ENCODE data around the gene TMEM271. TPM values are rescaled to one million over a fixed set of nuclear protein-coding genes. Genes with fewer than 3 reads are reported as not detected.

The TMEM271 gene
- total RNA-seq, 1 donor from 2014 or later: 0.26 TPM

DNA sequence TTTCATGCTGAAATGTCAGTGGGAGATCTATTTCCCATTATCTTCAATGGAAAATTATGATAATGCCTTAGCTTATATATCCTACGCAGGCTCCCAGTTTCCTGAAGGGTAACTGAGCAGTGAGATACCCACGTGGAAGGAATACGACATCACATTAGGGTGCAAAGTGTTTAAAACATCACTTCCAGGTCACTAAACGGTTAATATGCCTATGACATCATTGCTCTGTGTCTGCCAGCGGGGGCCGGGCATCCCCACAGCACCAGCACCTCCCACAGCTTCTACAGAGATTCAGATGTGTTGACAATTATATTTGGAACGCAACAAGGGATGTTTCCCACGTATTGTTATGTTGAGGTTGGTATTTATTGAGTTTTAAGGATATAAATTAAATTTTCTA is 27.1 kb downstream of the TMEM271 start:
- Mint-ChIP-seq H3K27me3 (ENCODE audit: low read depth) (peaks cover 57% of the 10 kb centered on the region), H3K27ac (ENCODE audit: unreplicated experiment) (no peak overlapping the region), H3K4me3 (no peak overlapping the region), H3K4me1 (no peaks in the 10 kb centered on the region), H3K9me3 (peaks cover 3% of the 10 kb centered on the region), H3K36me3 (ENCODE audit: low read depth) (no peaks in the 10 kb centered on the region)
- DNase-seq (ENCODE audit: low read depth, low spot score): no peak
- no peak for TF ChIP-seq CTCF (conservative IDR thresholded peaks at IDR 0.05)

GRCh38 chr4:545612-546011 is 30.5 kb downstream of the TMEM271 start:
- H3K27me3 Mint-ChIP-seq (ENCODE audit: low read depth): peaks cover 47% of the 10 kb centered on the region

DNA sequence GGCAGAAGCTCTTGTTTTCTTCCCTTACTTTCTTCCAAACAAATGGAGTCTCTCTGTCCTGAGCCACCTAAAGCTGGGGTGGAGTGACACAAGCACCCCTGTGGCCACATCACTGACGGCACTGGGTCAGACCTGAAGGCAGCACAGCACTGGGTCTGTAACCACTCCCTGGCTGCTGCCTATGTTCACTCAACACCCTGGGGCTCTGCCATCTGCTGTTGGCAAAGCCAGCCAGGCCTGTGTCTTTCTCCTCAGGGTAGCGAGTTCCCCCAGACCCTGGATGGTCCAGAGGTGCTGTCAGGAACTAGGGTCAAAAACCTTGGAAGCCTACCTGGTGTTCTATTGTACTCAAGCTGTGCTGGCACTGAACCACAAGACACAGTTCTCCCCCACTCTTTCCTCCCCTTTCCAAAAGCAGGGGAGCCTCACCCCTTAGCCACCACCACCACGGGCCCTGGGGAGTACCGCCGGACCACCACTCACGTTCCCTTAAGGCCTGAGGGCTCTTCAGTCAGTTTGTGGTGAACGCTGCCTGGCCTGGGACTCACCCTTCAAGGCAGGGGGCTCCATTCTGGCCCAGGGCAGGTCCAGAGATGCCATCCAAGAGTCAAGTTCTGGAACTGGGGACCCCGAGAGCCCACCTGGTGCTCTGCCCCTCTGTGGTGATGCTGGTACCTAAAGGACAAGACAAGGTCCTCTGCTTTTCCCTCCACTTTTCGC is 31.5 kb downstream of the TMEM271 start:
- Mint-ChIP-seq H3K9me3 (no peaks in the 10 kb centered on the region), H3K4me1 (no peaks in the 10 kb centered on the region), H3K27ac (ENCODE audit: unreplicated experiment) (no peak overlapping the region), H3K27me3 (ENCODE audit: low read depth) (peaks cover 45% of the 10 kb centered on the region), H3K4me3 (no peak overlapping the region), H3K36me3 (ENCODE audit: low read depth) (no peaks in the 10 kb centered on the region)
- DNase-seq (ENCODE audit: low read depth, low spot score): no peak
- no peak for TF ChIP-seq CTCF (conservative IDR thresholded peaks at IDR 0.05)

More at GRCh38 chr4:545612-546011, 30.5 kb downstream of the TMEM271 start:
- no peaks in the 10 kb centered on the region for H3K9me3 Mint-ChIP-seq
- H3K27ac Mint-ChIP-seq (ENCODE audit: unreplicated experiment): no peak overlapping the region
- no peak for TF ChIP-seq CTCF (conservative IDR thresholded peaks at IDR 0.05)
- no peaks in the 10 kb centered on the region for H3K36me3 Mint-ChIP-seq (ENCODE audit: low read depth)
- no peak overlapping the region for H3K4me3 Mint-ChIP-seq
- no peak for DNase-seq (ENCODE audit: low read depth, low spot score)
- H3K4me1 Mint-ChIP-seq: no peaks in the 10 kb centered on the region

DNA sequence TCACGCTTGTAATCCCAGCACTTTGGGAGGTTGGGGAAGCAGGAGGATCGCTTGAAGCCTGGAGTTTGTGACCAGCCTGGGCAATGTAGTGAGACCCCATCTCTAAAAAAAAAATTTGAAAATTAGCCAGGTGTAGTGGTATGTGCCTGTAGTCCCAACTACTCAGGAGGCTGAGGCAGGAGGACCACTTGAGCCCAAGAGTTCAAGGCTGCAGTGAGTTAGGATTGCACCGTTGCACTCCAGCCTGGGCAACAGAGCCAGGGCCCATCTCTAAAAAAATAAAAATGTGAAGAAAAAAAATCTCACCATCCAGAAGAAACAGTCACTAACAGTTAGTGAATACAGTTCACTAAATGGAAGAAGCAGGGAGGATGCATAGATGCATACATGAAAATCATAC is 34.8 kb downstream of the TMEM271 start:
- H3K9me3 Mint-ChIP-seq: no peaks in the 10 kb centered on the region
- no peak for DNase-seq (ENCODE audit: low read depth, low spot score)
- no peaks in the 10 kb centered on the region for H3K4me1 Mint-ChIP-seq
- H3K27ac Mint-ChIP-seq (ENCODE audit: unreplicated experiment): no peak overlapping the region
- TF ChIP-seq CTCF (conservative IDR thresholded peaks at IDR 0.05): no peak
- H3K4me3 Mint-ChIP-seq: no peak overlapping the region
- H3K36me3 Mint-ChIP-seq (ENCODE audit: low read depth): no peaks in the 10 kb centered on the region
- peaks cover 23% of the 10 kb centered on the region for H3K27me3 Mint-ChIP-seq (ENCODE audit: low read depth)

DNA sequence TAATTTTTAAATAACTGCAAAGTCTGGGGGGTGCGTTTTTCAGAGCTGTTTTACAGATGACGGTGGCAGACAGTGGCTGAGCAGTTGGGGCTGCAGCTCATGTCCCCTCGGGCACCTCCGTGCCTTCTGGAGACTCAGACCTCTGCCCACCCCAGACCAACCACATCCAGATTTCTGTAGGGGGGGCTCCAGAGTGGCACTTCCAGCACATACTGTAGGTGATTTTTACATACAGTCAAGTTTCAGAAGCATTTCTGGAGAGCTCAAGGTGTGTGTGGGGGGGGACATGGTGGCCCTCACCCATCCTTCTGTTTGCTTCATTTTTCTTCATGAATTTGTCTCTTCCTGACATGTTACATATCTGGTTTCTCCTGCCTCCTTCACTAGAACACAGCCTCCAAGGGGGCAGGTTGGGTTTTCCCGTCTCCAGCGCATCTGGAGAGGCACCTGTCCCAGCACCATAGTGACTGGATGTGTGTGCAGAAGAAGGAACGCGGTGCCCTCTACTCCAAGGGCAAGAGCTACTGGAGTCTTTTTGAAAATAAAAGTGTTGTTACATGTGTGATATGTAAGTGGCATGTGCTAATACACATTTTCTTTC is 37.5 kb downstream of the TMEM271 start:
- H3K4me1 Mint-ChIP-seq: no peaks in the 10 kb centered on the region
- H3K9me3 Mint-ChIP-seq: no peaks in the 10 kb centered on the region
- H3K27me3 Mint-ChIP-seq (ENCODE audit: low read depth): peaks cover 7% of the 10 kb centered on the region
- no peak for TF ChIP-seq CTCF (conservative IDR thresholded peaks at IDR 0.05)
- DNase-seq (ENCODE audit: low read depth, low spot score): no peak
- no peak overlapping the region for H3K4me3 Mint-ChIP-seq
- no peak overlapping the region for H3K27ac Mint-ChIP-seq (ENCODE audit: unreplicated experiment)
- no peaks in the 10 kb centered on the region for H3K36me3 Mint-ChIP-seq (ENCODE audit: low read depth)
